GM19463 (cell line): ENCODE results near the gene TBC1D26.
"Not testable (repeated sequence)": the region's sequence is repeated elsewhere in the genome, so short reads cannot be mapped to it uniquely, and the experiment has no call there.

Experiments
- ATAC-seq: cut with Tn5 transposase; IDR thresholded peaks from one replicate; pipeline ENCODE4 v1.9.1; 2021; ENCODE audit warnings: mild to moderate bottlenecking, moderate library complexity; ENCODE audit not compliant: unreplicated experiment

TBC1D26 gene

GRCh38 chr17:15742921-15743320 is 10.8 kb downstream of the TBC1D26 start:
- no peak for ATAC-seq

- ATAC-seq = no peak
Measured at GRCh38 chr17:15744074-15744676, 12.1 kb downstream of the TBC1D26 start.

- ATAC-seq = no peak
Measured at GRCh38 chr17:15744885-15745284, 12.8 kb downstream of the TBC1D26 start.

- not testable (repeated sequence) for ATAC-seq
Measured at GRCh38 chr17:15749403-15749802, 17.3 kb downstream of the TBC1D26 start.

GRCh38 chr17:15768865-15769533 is 36.9 kb downstream of the TBC1D26 start:
- not testable (repeated sequence) for ATAC-seq

GRCh38 chr17:15770679-15771078 is 38.6 kb downstream of the TBC1D26 start:
- not testable (repeated sequence) for ATAC-seq

GRCh38 chr17:15776871-15777270 is 44.8 kb downstream of the TBC1D26 start:
- ATAC-seq = no peak

GRCh38 chr17:15777297-15777696 is 45.2 kb downstream of the TBC1D26 start:
- no peak for ATAC-seq

GRCh38 chr17:15777717-15778116 is 45.6 kb downstream of the TBC1D26 start:
- no peak for ATAC-seq

GRCh38 chr17:15779119-15779518 is 47.0 kb downstream of the TBC1D26 start:
- ATAC-seq = no peak

- ATAC-seq = no peak
Measured at GRCh38 chr17:15780188-15780587, 48.1 kb downstream of the TBC1D26 start.

- no peak for ATAC-seq
Measured at GRCh38 chr17:15782866-15783265, 50.8 kb downstream of the TBC1D26 start.

- ATAC-seq = no peak
Measured at GRCh38 chr17:15783461-15783860, 51.4 kb downstream of the TBC1D26 start.

- ATAC-seq = not testable (repeated sequence)
Measured at GRCh38 chr17:15784351-15784750, 52.3 kb downstream of the TBC1D26 start.

GRCh38 chr17:15787363-15788075 is 55.4 kb downstream of the TBC1D26 start:
- not testable (repeated sequence) for ATAC-seq

GRCh38 chr17:15788365-15788764 is 56.3 kb downstream of the TBC1D26 start:
- ATAC-seq = not testable (repeated sequence)
